ENCODE results near the gene CYP19A1. TPM values are rescaled to one million over a fixed set of nuclear protein-coding genes. Genes with fewer than 3 reads are reported as not detected.

The CYP19A1 gene
- total and polyA plus RNA-seq, 7 donors: 0.10 to 0.71 (median 0.41) TPM; not detected in 4

DNA sequence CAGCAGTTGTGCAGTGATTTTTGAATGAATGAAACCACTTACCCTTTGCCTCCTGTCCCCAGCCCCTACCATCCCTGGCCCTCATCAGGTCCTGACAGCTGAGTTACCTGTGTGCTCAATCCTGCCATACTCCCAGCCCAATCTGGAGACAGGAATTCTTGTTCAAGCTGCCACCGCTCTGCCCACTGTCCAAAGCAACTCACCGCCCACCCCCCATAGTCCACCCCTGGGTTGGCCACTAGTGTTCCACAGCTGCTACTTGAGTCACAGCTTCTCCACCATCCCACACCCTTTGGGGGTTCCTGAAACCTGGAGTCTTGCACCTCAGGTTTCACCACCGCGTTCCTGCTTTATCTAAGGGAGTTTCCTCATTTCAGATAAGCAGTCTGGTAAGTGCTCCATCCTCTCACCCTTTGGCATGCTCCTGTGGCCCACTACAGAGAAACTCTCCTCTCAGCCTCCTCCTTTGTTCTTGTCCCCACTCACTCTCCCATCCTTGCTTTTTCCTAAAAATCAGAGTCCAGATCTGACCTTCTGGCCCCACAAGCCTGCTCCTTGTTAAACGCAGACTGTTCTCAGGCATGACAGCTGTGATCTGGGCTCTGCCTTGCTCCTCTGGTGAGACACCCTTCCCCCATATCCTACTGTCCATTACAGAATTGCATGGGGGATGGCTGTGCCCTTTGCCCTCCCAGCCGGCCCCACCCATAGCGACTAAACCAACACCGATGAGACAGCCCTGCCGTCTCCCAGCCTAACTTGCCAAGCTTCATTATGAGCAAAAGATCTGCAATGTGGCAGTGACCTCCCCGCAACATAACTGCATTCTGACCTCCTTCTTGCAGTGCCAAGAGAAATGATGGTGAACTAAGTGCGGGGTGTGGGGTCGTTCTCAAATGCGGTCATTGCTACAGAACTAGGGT is 50.0 kb downstream of the CYP19A1 start:
- no peaks in the 10 kb centered on the region for H3K27me3 ChIP-seq
- no peak for DNase-seq
- no peaks in the 10 kb centered on the region for H3K36me3 ChIP-seq
- no peak overlapping the region for H3K4me3 ChIP-seq
- no peaks in the 10 kb centered on the region for H3K9me3 ChIP-seq
- intact Hi-C loops (cut with DNase I): no loop called here
- no peak overlapping the region for H3K27ac ChIP-seq
- WGBS, 2 donors: 51 to 77% methylated on average over 13 of the region's 13 CpGs
- no peaks in the 10 kb centered on the region for H3K4me1 ChIP-seq
- TF ChIP-seq POLR2A (IDR thresholded peaks at IDR 0.05) (no peak), EP300 (IDR thresholded peaks at IDR 0.05) (no peak), CTCF (IDR thresholded peaks at IDR 0.05) (no peak), POLR2AphosphoS5 (IDR thresholded peaks at IDR 0.05) (no peak)

GRCh38 chr15:51286816-51287215 is 51.6 kb downstream of the CYP19A1 start:
- no peak overlapping the region for H3K27ac ChIP-seq
- no peak overlapping the region for H3K4me3 ChIP-seq
- H3K9me3 ChIP-seq: no peaks in the 10 kb centered on the region
- WGBS, 2 donors: 81 to 93% methylated on average over 1 of the region's 1 CpG
- intact Hi-C loops (cut with DNase I): no loop called here
- H3K36me3 ChIP-seq: no peaks in the 10 kb centered on the region
- TF ChIP-seq CTCF (IDR thresholded peaks at IDR 0.05) (peak in 1 of 4 experiments; percentile 9), POLR2AphosphoS5 (IDR thresholded peaks at IDR 0.05) (no peak)
- DNase-seq: no peak
- H3K27me3 ChIP-seq: no peaks in the 10 kb centered on the region
- no peaks in the 10 kb centered on the region for H3K4me1 ChIP-seq

GRCh38 chr15:51285399-51285798 is 53.0 kb downstream of the CYP19A1 start:
- no peaks in the 10 kb centered on the region for H3K27me3 ChIP-seq
- H3K27ac ChIP-seq: no peak overlapping the region
- DNase-seq: no peak
- no peak for TF ChIP-seq POLR2A (IDR thresholded peaks at IDR 0.05)
- no peak for TF ChIP-seq EP300 (IDR thresholded peaks at IDR 0.05)
- TF ChIP-seq POLR2AphosphoS5 (IDR thresholded peaks at IDR 0.05): no peak
- no peak for TF ChIP-seq CTCF (IDR thresholded peaks at IDR 0.05)
- intact Hi-C loops (cut with DNase I): no loop called here
- H3K4me1 ChIP-seq: no peaks in the 10 kb centered on the region
- no peaks in the 10 kb centered on the region for H3K9me3 ChIP-seq
- no peaks in the 10 kb centered on the region for H3K36me3 ChIP-seq
- WGBS, 2 donors: 91 to 93% methylated on average over 6 of the region's 6 CpGs
- H3K4me3 ChIP-seq: no peak overlapping the region

DNA sequence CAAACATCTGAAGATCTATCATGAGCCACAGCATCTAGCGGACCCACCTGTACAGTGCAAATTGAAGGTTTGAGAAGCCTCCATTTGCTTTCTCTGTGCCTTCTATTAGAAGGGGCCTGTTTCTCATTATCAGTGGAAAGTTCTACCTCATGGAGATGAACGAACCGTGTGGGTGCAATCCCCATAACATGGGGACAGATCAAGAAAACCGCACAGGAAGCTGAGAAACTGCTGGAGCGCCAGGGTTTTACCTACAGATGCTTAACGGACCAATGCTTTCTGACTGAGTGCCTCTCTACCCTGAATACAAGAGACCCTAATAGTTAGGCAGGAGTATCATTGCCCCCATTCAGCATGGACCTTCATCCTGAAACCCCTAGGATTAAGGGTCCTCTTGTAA is 53.5 kb downstream of the CYP19A1 start:
- WGBS, 2 donors: 85 to 95% methylated on average over 6 of the region's 6 CpGs
- Histone ChIP-seq H3K27ac (no peak overlapping the region), H3K36me3 (no peaks in the 10 kb centered on the region), H3K4me1 (no peaks in the 10 kb centered on the region), H3K4me3 (no peak overlapping the region), H3K9me3 (no peaks in the 10 kb centered on the region), H3K27me3 (no peaks in the 10 kb centered on the region)
- no peak for DNase-seq
- intact Hi-C loops (cut with DNase I): no loop called here
- no peak for TF ChIP-seq CTCF (IDR thresholded peaks at IDR 0.05)
- no peak for TF ChIP-seq POLR2A (IDR thresholded peaks at IDR 0.05)
- TF ChIP-seq POLR2AphosphoS5 (IDR thresholded peaks at IDR 0.05): no peak
- TF ChIP-seq EP300 (IDR thresholded peaks at IDR 0.05): no peak

Measured in sigmoid colon (tissue), 7 donors.